Left renal pelvis (tissue), 4 donors: ENCODE data around the gene TM4SF1. TPM values are rescaled to one million over a fixed set of nuclear protein-coding genes. Genes with fewer than 3 reads are reported as not detected.

Experiments used
- DNase-seq, 4 donors: peaks; one replicate each; pipeline ENCODE4 v3.0.0-alpha.2; 2013; ENCODE audit warnings: low read depth in 4 of 4, low spot score in 3 of 4
- polyA plus RNA-seq, 4 donors: library from polyadenylated mRNA; unstranded; fragments of 120-200 nt; gene quantifications; one replicate each; pipeline ENCODE4 v1.2.1, GENCODE V29; 2013; ENCODE audit not compliant: insufficient read length in 4 of 4

Gene TM4SF1, protein sequence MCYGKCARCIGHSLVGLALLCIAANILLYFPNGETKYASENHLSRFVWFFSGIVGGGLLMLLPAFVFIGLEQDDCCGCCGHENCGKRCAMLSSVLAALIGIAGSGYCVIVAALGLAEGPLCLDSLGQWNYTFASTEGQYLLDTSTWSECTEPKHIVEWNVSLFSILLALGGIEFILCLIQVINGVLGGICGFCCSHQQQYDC
- polyA plus RNA-seq = 10 to 100 TPM; 56.5 to 84.8 (median 66.2) TPM

- peak in 3 of 4 donors; percentile 11 to 29 (median 20) for DNase-seq
These were observed at the start of gene TM4SF1 for GRCh38 chr3:149377408-149378364. Gene TM4SF1, minus strand, starts transcription at chr3:149377649. Its CDS starts 102 bp downstream, at chr3:149377547.

DNA sequence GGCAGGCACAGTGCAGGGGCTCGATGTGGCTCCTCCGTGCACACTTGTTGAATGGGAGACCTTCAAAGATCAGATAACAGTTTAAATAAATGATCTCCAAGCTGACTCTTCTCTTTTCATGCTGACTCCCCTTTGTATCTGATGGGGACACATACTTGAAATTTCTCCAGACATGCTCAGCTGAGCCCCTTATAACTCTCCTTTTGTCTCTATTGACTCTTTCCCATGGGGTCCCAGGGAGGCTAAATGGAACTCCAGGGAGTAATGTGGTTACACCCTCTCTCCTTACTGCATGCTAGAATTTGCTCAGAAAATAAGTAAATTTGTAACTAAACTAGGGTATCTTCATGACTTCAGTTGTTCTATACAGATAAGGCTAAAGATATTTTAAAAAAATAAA lies 48.9 kb upstream of the TM4SF1 start:
- no peak for DNase-seq

GRCh38 chr3:149424918-149425317 lies 47.5 kb upstream of the TM4SF1 start:
- DNase-seq = no peak

GRCh38 chr3:149421764-149422163 lies 44.3 kb upstream of the TM4SF1 start:
- no peak for DNase-seq

- DNase-seq = no peak
These were observed 42.4 kb upstream of the TM4SF1 start for GRCh38 chr3:149419816-149420215.

- no peak for DNase-seq
These were observed 40.3 kb upstream of the TM4SF1 start for GRCh38 chr3:149417727-149418126.

DNA sequence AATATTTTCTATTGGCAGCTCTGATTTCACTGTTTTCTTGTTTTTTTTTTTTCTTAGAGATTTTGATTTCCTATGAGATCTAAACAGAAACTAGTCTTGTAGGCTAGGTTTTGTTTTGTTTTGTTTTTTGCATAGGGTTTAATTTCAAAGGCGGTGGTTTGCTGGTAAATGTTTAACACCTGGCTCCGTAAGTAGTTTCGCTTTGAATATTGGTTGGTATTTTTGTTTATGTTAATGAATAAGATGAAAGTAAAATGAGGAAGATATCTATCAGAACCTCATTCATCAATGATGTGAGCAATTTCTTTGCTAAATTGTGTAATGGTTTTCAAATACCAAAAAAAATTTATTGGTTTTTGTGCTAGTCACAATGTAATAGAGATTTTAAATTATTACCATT lies 39.7 kb upstream of the TM4SF1 start:
- no peak for DNase-seq

DNA sequence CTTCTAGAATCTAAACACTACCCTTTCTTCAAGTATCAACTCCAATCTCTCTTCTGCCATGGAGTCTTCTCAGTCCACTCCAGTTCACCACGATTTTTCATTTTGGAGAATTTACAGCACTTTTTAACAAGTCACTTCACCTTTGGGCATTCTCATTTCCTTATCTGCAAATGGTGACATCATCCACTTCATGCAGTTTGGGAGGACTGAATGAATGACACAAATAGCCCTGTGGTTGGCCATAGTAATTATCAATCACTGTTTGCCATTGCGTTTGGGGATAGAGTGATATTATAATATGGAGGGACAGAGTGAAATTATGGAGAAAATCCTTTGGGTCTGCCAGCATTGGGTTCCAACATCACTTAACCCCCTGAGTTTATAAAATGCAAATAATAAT lies 38.0 kb upstream of the TM4SF1 start:
- no peak for DNase-seq

DNA sequence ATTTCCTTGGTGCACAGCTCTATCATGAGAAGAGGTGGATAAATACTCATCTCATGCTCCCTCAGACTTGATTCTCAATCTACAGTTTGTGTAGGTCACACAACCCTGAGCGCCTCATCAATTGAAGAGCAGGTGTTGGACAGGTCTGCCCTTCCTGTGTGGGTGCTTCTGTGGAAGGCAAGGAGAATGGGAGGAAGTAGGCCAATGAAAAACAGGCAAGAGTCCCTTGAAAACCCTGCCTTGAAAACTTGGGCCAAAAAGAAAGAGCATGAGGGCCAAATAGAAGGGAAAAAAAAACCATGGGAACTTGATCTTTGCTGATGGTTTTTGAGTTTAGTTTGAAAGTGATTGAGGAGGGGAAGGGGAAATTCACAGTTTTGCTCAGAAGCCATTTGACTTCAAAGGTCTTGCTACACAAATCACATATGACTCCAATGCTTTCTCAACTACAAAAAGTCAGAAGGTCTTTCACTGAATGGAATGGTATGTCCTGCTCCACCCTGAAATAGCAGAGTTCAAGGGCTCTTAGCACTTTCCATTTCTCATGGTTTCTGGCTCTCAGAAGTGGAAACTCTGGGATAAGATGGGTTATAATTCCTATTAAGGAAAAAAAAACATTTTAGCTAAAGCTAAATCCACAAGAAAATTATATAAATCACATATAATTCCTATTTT lies 37.2 kb upstream of the TM4SF1 start:
- peak in 3 of 4 donors; percentile 12 to 16 (median 15) for DNase-seq

DNA sequence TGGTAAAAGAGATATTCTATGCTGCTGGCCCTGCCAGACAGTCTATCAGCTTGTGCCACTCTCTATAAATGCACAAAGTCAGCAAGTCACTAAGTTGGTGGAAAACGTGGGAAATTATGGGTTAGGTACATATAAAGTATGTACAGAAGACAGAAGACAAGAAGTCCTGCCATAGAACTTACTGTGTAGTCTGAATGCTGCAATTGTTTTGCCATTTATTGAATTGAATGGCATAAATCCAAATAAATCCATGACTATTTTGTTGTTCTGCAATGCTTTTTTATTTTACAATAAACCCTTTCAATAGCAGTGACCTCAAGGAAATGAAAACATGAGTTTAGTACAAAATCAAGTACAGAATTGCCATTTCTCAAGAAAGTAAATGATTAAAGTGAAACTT lies 34.1 kb upstream of the TM4SF1 start:
- DNase-seq = no peak

DNA sequence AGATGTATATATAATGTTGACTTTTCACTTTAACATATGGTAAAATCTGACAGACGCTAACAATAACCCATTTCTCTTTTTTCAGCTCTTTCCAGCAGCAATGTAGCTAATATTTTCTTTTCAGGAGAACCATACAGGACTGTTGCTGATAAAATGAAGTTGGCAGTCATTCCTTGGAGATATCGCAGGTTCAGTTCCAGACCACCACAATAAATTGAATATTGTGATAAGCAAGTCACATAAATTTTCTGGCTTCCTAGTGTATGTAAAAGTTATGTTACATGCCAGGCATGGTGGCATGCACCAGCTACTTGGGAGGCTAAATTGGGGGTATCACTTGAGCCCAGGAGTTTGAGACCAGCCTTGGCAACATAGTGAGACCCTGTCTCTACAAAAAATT lies 31.9 kb upstream of the TM4SF1 start:
- no peak for DNase-seq

- DNase-seq = no peak
These were observed 30.4 kb upstream of the TM4SF1 start for GRCh38 chr3:149407898-149408297.

DNA sequence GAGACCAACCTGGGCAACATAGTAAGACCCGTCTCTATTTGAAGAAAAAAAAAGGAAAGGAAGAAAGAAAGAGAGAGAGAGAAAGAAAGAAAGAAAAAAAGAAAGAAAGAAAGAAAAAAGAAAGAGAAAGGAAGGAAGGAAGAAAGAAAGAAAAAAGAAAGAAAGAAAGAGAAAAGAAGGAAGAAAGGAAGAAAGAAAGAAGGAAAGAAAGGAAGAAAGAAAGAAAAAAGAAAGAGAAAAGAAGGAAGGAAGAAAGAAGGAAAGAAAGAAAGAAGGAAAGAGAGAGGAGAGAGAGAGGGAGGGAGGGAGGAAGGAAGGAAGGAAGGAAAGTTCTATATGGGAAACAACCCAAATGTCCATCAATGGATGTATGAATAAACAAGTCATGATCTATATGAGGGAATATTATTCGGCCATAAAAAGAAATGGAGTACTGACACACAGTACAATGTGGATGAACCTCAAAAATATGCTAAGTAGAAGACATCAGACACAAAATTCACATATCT lies 28.8 kb upstream of the TM4SF1 start:
- DNase-seq = no peak

DNA sequence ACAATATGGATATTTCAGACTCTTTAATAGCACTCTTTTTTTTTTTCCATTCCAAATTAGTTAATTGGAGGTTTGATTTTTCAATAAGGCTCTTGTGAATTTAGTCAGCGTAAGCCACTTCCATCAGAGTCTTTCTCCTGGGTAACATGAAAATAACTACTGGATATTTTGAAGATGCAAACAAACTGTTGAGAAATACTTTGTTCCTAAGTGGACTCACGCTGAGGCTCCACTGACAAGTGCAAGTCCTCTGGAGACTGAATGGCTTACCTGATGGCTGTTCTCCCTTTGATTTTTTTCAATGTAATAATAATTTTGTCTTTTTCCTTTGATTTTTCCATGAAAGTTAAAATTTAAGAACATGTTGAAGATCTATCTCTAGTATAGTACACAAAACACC lies 26.0 kb upstream of the TM4SF1 start:
- no peak for DNase-seq

- DNase-seq = no peak
These were observed 25.0 kb upstream of the TM4SF1 start for GRCh38 chr3:149402481-149402880.

GRCh38 chr3:149401926-149402310 lies 24.5 kb upstream of the TM4SF1 start:
- DNase-seq = no peak

GRCh38 chr3:149401212-149401925 lies 23.9 kb upstream of the TM4SF1 start:
- DNase-seq = no peak

- no peak for DNase-seq
These were observed 23.2 kb upstream of the TM4SF1 start for GRCh38 chr3:149400645-149401044.

GRCh38 chr3:149398296-149398695 lies 20.8 kb upstream of the TM4SF1 start:
- DNase-seq = no peak

DNA sequence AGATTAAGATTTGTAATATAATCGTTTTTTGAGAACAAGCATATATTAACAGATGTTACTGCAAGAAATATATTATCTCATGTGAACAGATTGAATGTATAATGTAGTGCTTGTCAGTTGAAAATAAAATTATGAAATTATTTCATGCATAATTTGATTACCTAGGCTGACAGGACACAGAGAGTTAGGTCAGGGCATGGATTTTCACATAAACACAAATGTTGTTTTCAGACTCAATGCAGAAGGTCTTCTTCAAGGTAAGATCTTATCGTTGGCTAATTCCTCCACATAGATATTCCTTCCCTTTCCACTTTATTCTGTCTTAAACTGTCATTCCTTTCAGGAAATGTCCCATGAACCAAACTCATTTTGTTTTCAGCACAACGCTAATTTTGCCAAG lies 20.1 kb upstream of the TM4SF1 start:
- DNase-seq = no peak

- no peak for DNase-seq
These were observed 19.0 kb upstream of the TM4SF1 start for GRCh38 chr3:149396476-149396875.
